WTC11 (cell line): ENCODE measurements around the gene NEUROG1. TPM values are rescaled to one million over a fixed set of nuclear protein-coding genes. Genes with fewer than 3 reads are reported as not detected.
"Not testable (repeated sequence)": the region's sequence is repeated elsewhere in the genome, so short reads cannot be mapped to it uniquely, and the experiment has no call there.

Source experiments
- ATAC-seq: fragments of 200-7000 bp; cut with Tn5 transposase; 2 replicates; pipeline ENCODE4 v1.10.0; 2021; ENCODE audit warnings: mild to moderate bottlenecking, moderate library complexity
- CTCF ChIA-PET: fragments of 300-600 bp; sonication (Branson Sonifier 250); formaldehyde crosslinking; loops from one replicate; lab custom pipeline; 2021; ENCODE audit warnings: antibody characterized with exemption; lab: Charles Lee
- POLR2A ChIA-PET: fragments of 350-600 bp; sonication (Branson Sonifier 250); formaldehyde crosslinking; loops from one replicate; lab custom pipeline; 2021; ENCODE audit warnings: antibody characterized with exemption; lab: Charles Lee
- DNase-seq: peaks from one replicate; pipeline ENCODE4 v3.0.0; 2021; ENCODE audit warnings: low spot score
- H3K27ac Mint-ChIP-seq: 2 replicates; pipeline ENCODE4 v1.8.0; 2021; ENCODE audit warnings: mixed read lengths
- H3K27me3 Mint-ChIP-seq: 2 replicates; pipeline ENCODE4 v1.8.0; 2021; ENCODE audit warnings: low read depth, mild to moderate bottlenecking, moderate library complexity, mixed read lengths
- H3K36me3 Mint-ChIP-seq: 2 replicates; pipeline ENCODE4 v1.8.0; 2021; ENCODE audit warnings: mixed read lengths
- H3K4me1 Mint-ChIP-seq: 2 replicates; pipeline ENCODE4 v1.8.0; 2022; ENCODE audit warnings: mixed read lengths
- H3K4me3 Mint-ChIP-seq: 2 replicates; pipeline ENCODE4 v1.8.0; 2021; ENCODE audit warnings: mild to moderate bottlenecking, moderate library complexity, mixed read lengths
- H3K9me3 Mint-ChIP-seq: 2 replicates; pipeline ENCODE4 v1.8.0; 2021; ENCODE audit warnings: mixed read lengths
- E2F1 ChIP-seq: sonication (generic); formaldehyde crosslinking; IDR thresholded peaks from 2 replicates; pipeline ENCODE4 v1.8.0; 2022; ENCODE audit warnings: mild to moderate bottlenecking, missing genetic modification reagents
- E2F4 ChIP-seq: sonication (generic); formaldehyde crosslinking; IDR thresholded peaks from 2 replicates; pipeline ENCODE4 v1.8.1; 2022; ENCODE audit warnings: low read depth, mild to moderate bottlenecking, moderate library complexity, missing genetic modification reagents, borderline replicate concordance
- ERG ChIP-seq: fragments of 250-450 bp; sonication (Bioruptor Pico); IDR thresholded peaks from 2 replicates; pipeline ENCODE4 v1.8.0; 2021; ENCODE audit warnings: mild to moderate bottlenecking
- ESRRA ChIP-seq: sonication (generic); formaldehyde crosslinking; IDR thresholded peaks from 2 replicates; pipeline ENCODE4 v1.8.1; 2022; ENCODE audit warnings: mild to moderate bottlenecking, missing genetic modification reagents, borderline replicate concordance
- GABPB1 ChIP-seq: sonication (generic); formaldehyde crosslinking; IDR thresholded peaks from 2 replicates; pipeline ENCODE4 v1.8.1; 2023; ENCODE audit warnings: mild to moderate bottlenecking, missing genetic modification reagents
- GTF2I ChIP-seq: fragments of 250-450 bp; sonication (Bioruptor Pico); conservative IDR thresholded peaks from 2 replicates; pipeline ENCODE4 v1.4.0; 2021; ENCODE audit warnings: mild to moderate bottlenecking
- IRF1 ChIP-seq: sonication (generic); formaldehyde crosslinking; IDR thresholded peaks from 2 replicates; pipeline ENCODE4 v1.8.0; 2023; ENCODE audit warnings: missing genetic modification reagents
- NFE2L1 ChIP-seq: sonication (generic); formaldehyde crosslinking; IDR thresholded peaks from 2 replicates; pipeline ENCODE4 v1.8.1; 2023; ENCODE audit warnings: missing genetic modification reagents
- NR1H2 ChIP-seq: sonication (generic); formaldehyde crosslinking; IDR thresholded peaks from 2 replicates; pipeline ENCODE4 v1.9.0; 2021; ENCODE audit warnings: mild to moderate bottlenecking, moderate library complexity, missing genetic modification reagents
- OVOL2 ChIP-seq: fragments of 250-450 bp; sonication (Bioruptor Pico); IDR thresholded peaks from 2 replicates; pipeline ENCODE4 v1.9.0; 2021; ENCODE audit warnings: mild to moderate bottlenecking, borderline replicate concordance
- SMAD4 ChIP-seq: sonication (generic); formaldehyde crosslinking; IDR thresholded peaks from 2 replicates; pipeline ENCODE4 v1.8.0; 2022; ENCODE audit warnings: mild to moderate bottlenecking, missing genetic modification reagents
- USF2 ChIP-seq: sonication (generic); formaldehyde crosslinking; IDR thresholded peaks from 2 replicates; pipeline ENCODE4 v1.8.1; 2023; ENCODE audit warnings: mild to moderate bottlenecking, missing genetic modification reagents, moderate library complexity
- ZNF121 ChIP-seq: sonication (generic); formaldehyde crosslinking; IDR thresholded peaks from 2 replicates; pipeline ENCODE4 v1.8.0; 2023; ENCODE audit warnings: missing genetic modification reagents
- ZNF138 ChIP-seq: sonication (generic); formaldehyde crosslinking; conservative IDR thresholded peaks from 2 replicates; pipeline ENCODE4 v1.8.1; 2022; ENCODE audit warnings: mild to moderate bottlenecking, moderate library complexity, missing genetic modification reagents
- ZNF317 ChIP-seq: sonication (generic); formaldehyde crosslinking; IDR thresholded peaks from 2 replicates; pipeline ENCODE4 v1.8.1; 2023; ENCODE audit warnings: low read depth, mild to moderate bottlenecking, moderate library complexity, missing genetic modification reagents, borderline replicate concordance
- ZNF532 ChIP-seq: fragments of 250-450 bp; sonication (Bioruptor Pico); IDR thresholded peaks from 2 replicates; pipeline ENCODE4 v1.9.0; 2021; ENCODE audit warnings: mild to moderate bottlenecking, borderline replicate concordance
- total RNA-seq: library from RNA; stranded (reverse); gene quantifications from 3 replicates; pipeline ENCODE4 v1.2.3, GENCODE V29; 2021

The NEUROG1 gene
- total RNA-seq, 1 experiment from 2014 or later = 0.13 TPM

- no peak for TF ChIP-seq ESRRA (CRISPR knock-in tag)
- TF ChIP-seq ZNF317 = no peak
- no peak for TF ChIP-seq OVOL2 (CRISPR knock-in tag)
- TF ChIP-seq ZNF121 (CRISPR knock-in tag) = no peak
- no peak for TF ChIP-seq NFE2L1 (CRISPR knock-in tag)
- no peak for TF ChIP-seq GABPB1 (CRISPR knock-in tag)
- TF ChIP-seq NR1H2 (CRISPR knock-in tag) = no peak
- TF ChIP-seq E2F1 = no peak
- no peak for TF ChIP-seq GTF2I (CRISPR knock-in tag)
- no peak for TF ChIP-seq ZNF138
- Mint-ChIP-seq H3K27ac (no peak overlapping the region), H3K9me3 (peaks cover 9% of the 10 kb centered on the region), H3K4me1 (peaks cover 15% of the 10 kb centered on the region), H3K4me3 (no peak overlapping the region), H3K27me3 (peaks cover 100% of the 10 kb centered on the region), H3K36me3 (0 out of 2 replicates have a peak, but pooled peaks cover 4% of the 10 kb centered on the region)
- DNase-seq (no peak), ATAC-seq (no peak)
- CTCF ChIA-PET = interaction anchor here (0.7 to 5.8 kb wide), 4 partner anchors 33 to 71 kb away, joined by 3 to 48 read pairs (median 11); no protein-coding TSS in a partner anchor
- POLR2A ChIA-PET = no interaction called here
Measured at GRCh38 chr5:135533334-135533733, 2.4 kb downstream of the NEUROG1 start.

GRCh38 chr5:135529576-135529975, 6.2 kb downstream of the NEUROG1 start:
- H3K4me1 Mint-ChIP-seq, H3K27ac Mint-ChIP-seq, ATAC-seq, CTCF ChIA-PET, H3K4me3 Mint-ChIP-seq, H3K36me3 Mint-ChIP-seq, H3K9me3 Mint-ChIP-seq, DNase-seq: not testable (repeated sequence)
- POLR2A ChIA-PET = interaction anchor here (0.7 kb wide), 1 partner anchor 19 kb away, joined by 3 read pairs; no protein-coding TSS in a partner anchor
- H3K27me3 Mint-ChIP-seq = peaks cover 100% of the 10 kb centered on the region

- ChIA-PET POLR2A (interaction anchor here (0.8 kb wide), 1 partner anchor 38 kb away, joined by 3 read pairs; no protein-coding TSS in a partner anchor), CTCF (no interaction called here)
- peaks cover 23% of the 10 kb centered on the region for H3K36me3 Mint-ChIP-seq
- TF ChIP-seq ERG (CRISPR knock-in tag) (no peak), ZNF532 (CRISPR knock-in tag) (no peak), SMAD4 (no peak)
- TF ChIP-seq, all 79 proteins: peak for 0
- Mint-ChIP-seq H3K4me1 (peaks cover 5% of the 10 kb centered on the region; the same call in 1 of the 2 replicates), H3K4me3 (no peak overlapping the region), H3K9me3 (peaks cover 32% of the 10 kb centered on the region), H3K27me3 (peaks cover 100% of the 10 kb centered on the region), H3K27ac (no peak overlapping the region)
- no peak for DNase-seq
- no peak for ATAC-seq
Measured at GRCh38 chr5:135526924-135527323, 8.8 kb downstream of the NEUROG1 start.

GRCh38 chr5:135521964-135522363, 13.8 kb downstream of the NEUROG1 start:
- H3K27ac Mint-ChIP-seq = no peak overlapping the region
- peaks cover 28% of the 10 kb centered on the region for H3K36me3 Mint-ChIP-seq
- H3K4me1 Mint-ChIP-seq = peaks cover 5% of the 10 kb centered on the region; the same call in 1 of the 2 replicates
- H3K9me3 Mint-ChIP-seq = peaks cover 63% of the 10 kb centered on the region
- H3K27me3 Mint-ChIP-seq = peaks cover 79% of the 10 kb centered on the region
- ATAC-seq (no peak), DNase-seq (no peak)
- ChIA-PET POLR2A (no interaction called here), CTCF (no interaction called here)
- no peak overlapping the region for H3K4me3 Mint-ChIP-seq
- TF ChIP-seq USF2 (CRISPR knock-in tag) (no peak), E2F4 (CRISPR knock-in tag) (no peak), IRF1 (no peak)
